Muscle layer of duodenum (tissue), 2 donors: ENCODE data around the gene FOCAD.

Source experiments
- H3K27ac ChIP-seq: one replicate; pipeline ENCODE4 v1.7.0; 2013; ENCODE audit warnings: mild to moderate bottlenecking, low read length
- H3K27me3 ChIP-seq: one replicate; pipeline ENCODE4 v1.7.0; 2013; ENCODE audit warnings: low read depth, mild to moderate bottlenecking, control low read depth, low read length
- H3K36me3 ChIP-seq, 2 donors: one replicate each; pipeline ENCODE4 v1.7.0; 2013; ENCODE audit warnings: low read length in 2 of 2, control low read depth in 1 of 2, mild to moderate bottlenecking in 1 of 2; ENCODE audit not compliant: insufficient read depth in 2 of 2, control insufficient read depth in 1 of 2
- H3K4me1 ChIP-seq, 2 donors: one replicate each; pipeline ENCODE4 v1.7.0; 2013; ENCODE audit warnings: low read length in 2 of 2, mild to moderate bottlenecking in 2 of 2, control low read depth in 1 of 2, moderate library complexity in 1 of 2; ENCODE audit not compliant: insufficient read depth in 2 of 2, control insufficient read depth in 1 of 2
- H3K4me3 ChIP-seq, 2 donors: one replicate each; pipeline ENCODE4 v1.7.0; 2013; ENCODE audit warnings: low read length in 2 of 2, low read depth in 1 of 2, mild to moderate bottlenecking in 1 of 2
- H3K9me3 ChIP-seq, 2 donors: one replicate each; pipeline ENCODE4 v1.7.0; 2013; ENCODE audit warnings: low read length in 2 of 2, control low read depth in 1 of 2, mild to moderate bottlenecking in 1 of 2; ENCODE audit not compliant: control insufficient read depth in 1 of 2
- donor health status: healthy.

The FOCAD gene

DNA sequence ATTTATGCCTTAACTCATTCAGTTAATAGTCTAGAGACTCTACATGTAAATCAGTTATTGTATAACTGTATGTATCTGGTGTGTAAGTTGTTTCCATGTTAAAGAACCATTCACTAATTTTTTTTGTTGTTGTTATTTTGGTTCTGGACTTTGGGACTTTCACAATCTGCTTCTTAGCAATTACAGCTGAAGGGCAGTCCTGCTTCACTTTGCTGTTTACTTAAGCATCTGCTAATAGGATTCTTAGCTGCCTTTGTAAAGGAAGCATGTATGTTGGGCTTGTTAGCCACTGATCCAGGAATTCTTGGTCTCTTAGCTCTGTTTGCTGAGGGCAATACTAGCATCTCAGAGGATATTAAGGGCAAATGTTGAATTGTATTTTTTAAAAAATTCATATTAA lies 97.0 kb downstream of the FOCAD start:
- no peaks in the 10 kb centered on the region for H3K9me3 ChIP-seq
- H3K36me3 ChIP-seq: peaks cover 0 to 6% of the 10 kb centered on the region in 2 donors

DNA sequence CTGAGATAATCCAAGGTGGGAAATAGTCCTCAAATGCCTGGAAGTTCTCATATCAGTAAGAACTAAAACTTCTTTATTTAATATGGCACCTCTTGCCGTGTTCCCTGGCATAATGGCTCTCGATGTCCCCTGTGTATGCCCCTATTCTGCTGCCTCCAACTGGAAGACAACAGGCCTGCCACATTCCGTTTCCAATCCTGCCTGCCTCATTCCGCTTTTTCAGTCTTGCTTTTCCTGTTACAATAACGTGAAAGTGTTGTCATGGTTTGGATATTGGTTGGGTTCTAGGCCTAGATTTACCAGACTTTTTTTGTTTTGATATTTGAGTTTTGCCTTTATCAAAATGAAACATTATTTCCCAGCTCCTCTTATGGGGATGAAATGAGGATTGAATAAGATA lies 98.2 kb downstream of the FOCAD start:
- Histone ChIP-seq H3K27ac (no peak overlapping the region), H3K36me3 (peaks cover 0 to 6% of the 10 kb centered on the region in 2 donors), H3K4me1 (peaks cover 0 to 4% of the 10 kb centered on the region in 2 donors), H3K4me3 (no peak overlapping the region), H3K27me3 (no peaks in the 10 kb centered on the region), H3K9me3 (no peaks in the 10 kb centered on the region)

More for the DNA sequence above, 97.0 kb downstream of the FOCAD start:
- H3K27ac ChIP-seq: no peak overlapping the region
- H3K4me3 ChIP-seq: no peak overlapping the region
- H3K27me3 ChIP-seq: no peaks in the 10 kb centered on the region
- peaks cover 0 to 4% of the 10 kb centered on the region in 2 donors for H3K4me1 ChIP-seq

DNA sequence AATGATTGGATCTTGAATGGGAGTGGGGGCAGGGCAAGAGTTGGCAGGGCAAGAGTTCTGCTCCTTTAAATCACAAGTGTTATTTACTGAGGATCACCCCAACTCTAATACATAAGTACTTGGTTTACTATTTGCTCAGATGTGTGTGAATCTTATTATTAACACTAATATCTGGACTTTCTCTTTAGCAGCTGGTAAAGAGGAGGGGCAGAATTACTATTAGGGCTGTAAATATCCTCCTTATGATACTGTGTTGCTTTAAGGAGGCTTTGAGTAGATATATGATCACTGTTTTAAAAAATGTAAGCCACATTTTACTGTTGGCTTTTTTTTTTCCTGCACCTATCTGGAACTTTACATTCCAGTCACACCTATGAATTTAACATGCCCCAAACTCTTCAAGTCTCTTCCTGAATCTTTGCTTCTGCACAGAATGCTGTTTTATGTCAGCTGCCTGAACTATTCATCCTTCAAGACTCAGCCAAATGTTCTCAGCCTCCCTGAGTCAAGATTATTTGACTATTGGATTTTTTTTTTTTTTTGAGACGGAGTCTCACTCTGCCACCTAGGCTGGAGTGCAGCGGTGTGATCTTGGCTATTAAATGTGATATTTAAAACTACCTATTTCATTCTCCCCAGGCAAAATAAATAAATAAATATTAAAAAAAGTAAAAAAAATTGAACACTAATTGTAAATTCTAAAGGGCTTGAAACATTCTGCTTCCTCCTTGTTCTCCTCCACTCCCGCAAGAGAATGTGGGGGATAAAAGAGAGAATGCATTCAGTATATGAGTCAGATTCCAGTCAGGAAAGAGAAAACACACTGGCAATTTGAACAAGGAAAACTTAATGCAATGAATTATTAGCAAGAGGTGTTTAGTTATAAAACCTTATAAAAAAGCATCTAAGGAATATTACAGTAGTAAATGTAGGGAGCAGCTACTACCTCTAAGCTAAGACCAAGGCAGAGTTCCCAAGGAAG lies 99.3 kb downstream of the FOCAD start:
- Histone ChIP-seq H3K9me3 (no peaks in the 10 kb centered on the region), H3K4me1 (peaks cover 0 to 4% of the 10 kb centered on the region in 2 donors), H3K27ac (no peak overlapping the region), H3K36me3 (peaks cover 0 to 3% of the 10 kb centered on the region in 2 donors), H3K4me3 (no peak overlapping the region), H3K27me3 (no peaks in the 10 kb centered on the region)

DNA sequence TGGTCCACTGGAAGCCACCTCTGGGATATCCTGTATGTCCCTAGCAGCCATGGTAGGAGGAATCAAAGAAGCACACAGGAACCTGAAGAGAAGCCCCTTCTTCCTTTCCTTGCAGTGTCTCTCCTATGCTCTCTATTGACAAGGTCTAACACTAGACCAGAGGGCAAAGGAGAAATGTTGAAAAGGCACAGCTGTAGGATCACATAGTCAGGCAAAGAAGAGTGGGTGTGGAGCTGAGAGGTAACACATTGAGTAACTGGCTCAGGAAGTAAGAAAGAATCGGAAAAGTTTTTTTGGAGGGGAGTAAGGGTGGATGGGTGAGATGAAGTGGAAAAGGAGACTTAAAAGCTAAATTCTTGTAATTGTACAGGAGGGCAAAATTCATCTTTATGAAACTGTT lies 100.1 kb downstream of the FOCAD start:
- Histone ChIP-seq H3K4me3 (no peak overlapping the region), H3K27ac (no peak overlapping the region), H3K9me3 (no peaks in the 10 kb centered on the region), H3K4me1 (peaks cover 0 to 4% of the 10 kb centered on the region in 2 donors), H3K36me3 (no peaks in the 10 kb centered on the region), H3K27me3 (no peaks in the 10 kb centered on the region)

DNA sequence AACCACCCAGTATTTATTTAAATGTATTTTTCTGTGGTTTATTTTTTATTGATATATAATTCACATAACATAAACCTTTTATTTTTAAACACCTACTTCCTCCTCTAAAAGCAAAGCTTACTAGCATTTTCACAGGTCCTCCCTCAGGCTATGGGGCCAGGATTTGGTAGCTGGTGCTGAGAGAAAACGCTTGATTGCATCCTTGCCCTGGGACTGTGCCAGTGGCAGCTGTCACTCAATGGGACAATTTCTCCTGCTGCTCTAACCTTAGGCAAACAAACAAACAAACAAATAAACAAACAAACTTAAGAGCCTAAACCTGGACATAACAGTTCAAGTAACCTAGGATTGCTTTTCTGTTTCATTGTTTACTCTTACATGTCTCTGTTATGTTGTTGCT lies 102.7 kb downstream of the FOCAD start:
- Histone ChIP-seq H3K27ac (no peak overlapping the region), H3K9me3 (no peaks in the 10 kb centered on the region), H3K4me1 (peaks cover 0 to 4% of the 10 kb centered on the region in 2 donors), H3K4me3 (no peak overlapping the region), H3K27me3 (no peaks in the 10 kb centered on the region), H3K36me3 (peaks cover 6 to 7% of the 10 kb centered on the region in 2 donors)

DNA sequence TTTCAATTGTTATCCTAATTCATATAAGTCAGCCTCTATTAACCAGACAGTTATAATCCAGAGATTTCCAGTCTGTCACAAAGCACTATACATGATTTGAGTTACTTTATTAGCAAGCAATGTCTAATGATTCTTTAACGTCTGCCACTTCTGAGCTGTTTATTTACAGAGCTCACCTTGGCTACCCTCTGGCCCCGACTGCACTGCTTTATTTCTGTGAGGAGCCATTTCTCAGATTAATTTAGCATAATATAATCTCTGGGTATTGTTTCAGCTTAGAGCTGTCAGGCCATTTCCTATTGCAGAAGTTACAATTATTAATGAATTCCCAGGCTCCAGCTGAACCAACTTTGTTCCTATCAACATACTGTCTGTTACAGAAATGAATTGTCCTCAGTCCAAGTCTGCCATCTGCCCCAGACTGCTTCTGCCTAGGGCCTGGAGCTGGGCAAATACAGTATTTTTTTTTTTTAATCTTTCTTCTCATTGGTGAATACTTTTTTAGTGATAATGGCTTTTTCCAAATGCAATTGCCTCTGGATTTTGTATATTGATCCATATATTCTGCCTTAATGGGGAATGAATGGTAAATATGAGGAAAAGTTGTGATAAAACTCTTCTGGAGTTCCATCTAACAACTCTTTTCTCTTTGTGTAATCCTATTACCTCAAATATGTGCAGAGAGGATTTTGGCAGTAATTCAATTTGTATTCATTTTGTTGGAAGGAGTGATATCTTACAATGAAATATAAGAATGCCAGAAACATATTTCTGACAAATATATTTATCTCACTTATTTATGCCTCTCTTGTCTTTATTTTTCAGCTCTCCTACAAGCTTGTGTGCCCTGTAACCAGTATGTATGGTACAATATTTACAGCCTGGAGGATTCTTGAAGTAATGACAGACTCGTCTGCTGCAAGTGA lies 104.7 kb downstream of the FOCAD start:
- Histone ChIP-seq H3K9me3 (no peaks in the 10 kb centered on the region), H3K27me3 (no peaks in the 10 kb centered on the region), H3K4me3 (no peak overlapping the region)

DNA sequence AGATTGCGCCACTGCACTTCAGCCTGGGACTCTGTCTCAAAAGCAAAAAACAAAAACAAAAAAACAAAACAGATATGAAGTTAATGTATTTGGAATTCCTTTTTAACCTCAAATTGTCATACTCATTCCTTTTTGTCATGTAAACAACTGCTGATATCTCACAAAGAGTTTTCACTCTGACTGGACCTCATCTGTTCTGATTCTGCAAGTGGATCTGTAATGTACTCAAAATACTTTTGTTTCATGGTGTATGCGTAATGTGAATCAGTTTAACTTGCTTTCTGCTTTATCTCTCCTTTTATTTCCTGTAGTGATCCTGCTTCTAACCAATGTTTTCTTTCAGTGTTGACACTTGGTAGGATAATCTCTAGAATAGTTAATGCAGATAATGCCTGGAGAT lies 106.7 kb downstream of the FOCAD start:
- H3K27ac ChIP-seq: no peak overlapping the region

More for the DNA sequence above, 104.7 kb downstream of the FOCAD start:
- Histone ChIP-seq H3K4me1 (no peaks in the 10 kb centered on the region), H3K27ac (no peak overlapping the region), H3K36me3 (peaks cover 6 to 7% of the 10 kb centered on the region in 2 donors)

DNA sequence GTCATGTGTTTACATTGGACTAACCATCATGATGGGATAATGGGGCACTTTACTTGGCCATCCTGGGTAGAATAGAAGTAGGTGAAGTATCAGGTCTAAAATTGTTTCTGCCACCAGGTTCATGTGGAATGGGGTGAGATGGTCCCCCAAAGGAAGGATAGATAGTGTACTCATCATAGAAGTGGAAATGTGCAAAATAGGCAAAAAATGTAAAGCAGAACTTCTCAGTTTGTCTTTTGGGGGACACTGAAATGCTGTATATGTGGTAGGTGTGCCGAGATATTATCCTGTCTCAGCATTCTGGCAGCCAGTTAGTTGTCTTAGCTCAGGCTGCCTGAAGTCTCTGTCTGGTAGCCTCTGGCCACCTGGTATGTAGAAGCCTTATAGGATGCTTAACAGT lies 107.6 kb downstream of the FOCAD start:
- H3K4me3 ChIP-seq: no peak overlapping the region
- no peaks in the 10 kb centered on the region for H3K4me1 ChIP-seq
- no peak overlapping the region for H3K27ac ChIP-seq
- no peaks in the 10 kb centered on the region for H3K27me3 ChIP-seq
- peaks cover 7 to 9% of the 10 kb centered on the region in 2 donors for H3K36me3 ChIP-seq
- no peaks in the 10 kb centered on the region for H3K9me3 ChIP-seq

More for the DNA sequence above, 106.7 kb downstream of the FOCAD start:
- Histone ChIP-seq H3K27me3 (no peaks in the 10 kb centered on the region), H3K36me3 (peaks cover 7 to 9% of the 10 kb centered on the region in 2 donors), H3K9me3 (no peaks in the 10 kb centered on the region), H3K4me3 (no peak overlapping the region), H3K4me1 (no peaks in the 10 kb centered on the region)

DNA sequence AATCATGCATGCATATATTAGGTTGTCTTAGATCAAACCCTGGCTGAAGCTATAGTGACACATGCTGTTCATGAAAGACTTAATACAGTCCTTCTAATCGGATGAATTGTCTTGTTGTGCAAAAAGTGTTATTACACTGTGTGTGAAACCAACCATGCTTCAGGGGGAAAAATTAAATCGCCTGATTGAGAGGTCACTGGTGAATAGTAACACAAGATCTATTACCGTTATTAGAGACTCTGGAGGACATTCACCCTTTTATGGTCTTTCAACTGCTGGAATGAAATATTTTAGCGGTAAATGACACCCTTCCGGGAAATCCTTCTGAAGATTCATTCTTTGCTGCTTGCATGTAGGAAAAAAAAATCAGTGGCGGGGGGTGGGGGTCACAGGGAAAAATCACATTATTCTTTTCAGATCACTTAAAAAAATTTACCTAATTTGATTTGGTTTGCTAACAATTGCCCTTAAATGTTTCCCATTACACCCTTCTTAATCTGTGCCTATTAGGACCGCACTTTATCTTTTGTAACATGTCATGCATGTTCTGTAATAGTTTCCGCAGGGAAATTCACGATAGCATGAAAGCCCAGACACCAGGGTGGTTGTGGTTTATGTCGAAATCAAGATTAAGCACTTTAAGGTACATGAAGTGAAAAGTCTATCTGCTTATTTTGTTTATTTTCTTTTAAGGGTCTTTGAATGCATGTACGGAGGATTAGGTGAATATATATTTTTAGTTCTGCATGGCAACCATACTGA lies 120.6 kb downstream of the FOCAD start:
- H3K9me3 ChIP-seq: no peaks in the 10 kb centered on the region
- H3K27me3 ChIP-seq: no peaks in the 10 kb centered on the region
- H3K4me3 ChIP-seq: no peak overlapping the region
- no peak overlapping the region for H3K27ac ChIP-seq
- no peaks in the 10 kb centered on the region for H3K36me3 ChIP-seq
- no peaks in the 10 kb centered on the region for H3K4me1 ChIP-seq

DNA sequence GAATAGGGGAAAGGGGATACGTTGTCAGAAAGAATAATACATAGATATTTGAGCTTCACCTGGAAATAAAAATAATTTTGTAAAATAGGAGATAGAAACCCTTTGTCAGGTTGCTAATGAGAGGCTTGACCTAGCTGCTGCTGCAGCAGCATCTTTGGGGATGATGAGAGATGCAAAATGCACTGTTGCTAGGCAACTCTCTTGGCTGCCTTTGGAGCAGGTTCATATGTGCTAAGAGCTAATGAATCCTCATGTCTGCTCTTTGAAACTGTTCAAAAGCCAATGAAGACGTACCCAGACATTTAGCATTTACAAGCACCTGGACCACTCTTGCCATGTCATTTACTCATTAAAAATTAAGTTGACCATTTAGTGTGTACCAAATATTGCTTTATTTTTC lies 121.7 kb downstream of the FOCAD start:
- no peak overlapping the region for H3K4me3 ChIP-seq
- no peaks in the 10 kb centered on the region for H3K27me3 ChIP-seq
- H3K9me3 ChIP-seq: no peaks in the 10 kb centered on the region
- H3K27ac ChIP-seq: no peak overlapping the region
- H3K4me1 ChIP-seq: no peaks in the 10 kb centered on the region
- H3K36me3 ChIP-seq: no peaks in the 10 kb centered on the region
